Measurements from ENCODE around the gene COL24A1. TPM values are rescaled to one million over a fixed set of nuclear protein-coding genes. Genes with fewer than 3 reads are reported as not detected.
A peak's percentile ranks its signal among the peaks of the same experiment; 100 is the strongest.
"Not testable (repeated sequence)": the region's sequence is repeated elsewhere in the genome, so short reads cannot be mapped to it uniquely, and the experiment has no call there.

Gene COL24A1
- total RNA-seq, 1 experiment from 2014 or later, result 0.30 TPM

DNA sequence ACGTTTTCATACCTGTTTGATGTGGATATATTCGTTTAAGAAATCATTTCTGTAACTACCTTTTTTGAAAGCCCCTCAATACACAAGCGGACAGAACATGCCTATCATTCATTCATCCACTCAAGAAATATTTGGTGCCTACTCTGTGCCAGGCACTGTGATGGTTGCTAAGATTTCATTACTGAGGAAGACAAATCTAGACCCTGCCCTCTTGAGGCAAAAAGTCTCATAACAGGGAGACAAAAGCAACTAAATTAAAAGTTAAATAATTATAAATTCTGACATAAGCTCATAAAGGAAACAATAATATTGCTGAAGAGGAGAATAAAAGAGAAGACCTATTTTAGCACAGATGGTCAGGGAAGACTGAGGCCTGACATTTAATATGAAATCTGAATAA lies 244.8 kb downstream of the COL24A1 start:
- DNase-seq (ENCODE audit: extremely low read depth, low read depth), result peak; percentile 7

DNA sequence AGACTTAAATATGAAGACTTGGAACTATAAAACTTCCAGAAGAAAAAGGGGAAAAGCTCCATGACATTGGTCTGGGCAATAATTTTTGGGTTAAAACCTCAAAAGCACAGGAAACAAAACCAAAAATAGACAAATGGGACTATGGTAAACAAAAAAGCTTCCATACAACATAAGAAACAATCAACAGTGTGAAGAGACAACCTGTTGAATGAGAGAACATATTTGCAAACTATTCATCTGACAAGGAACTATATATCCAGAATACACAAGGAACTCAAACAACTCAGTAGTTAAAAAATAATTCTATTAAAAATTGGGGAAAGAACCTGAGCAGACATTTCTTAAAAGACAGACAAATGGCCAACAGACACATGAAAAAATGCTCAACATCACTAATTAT lies 255.7 kb downstream of the COL24A1 start:
- DNase-seq (ENCODE audit: extremely low read depth, low read depth), result no peak

DNA sequence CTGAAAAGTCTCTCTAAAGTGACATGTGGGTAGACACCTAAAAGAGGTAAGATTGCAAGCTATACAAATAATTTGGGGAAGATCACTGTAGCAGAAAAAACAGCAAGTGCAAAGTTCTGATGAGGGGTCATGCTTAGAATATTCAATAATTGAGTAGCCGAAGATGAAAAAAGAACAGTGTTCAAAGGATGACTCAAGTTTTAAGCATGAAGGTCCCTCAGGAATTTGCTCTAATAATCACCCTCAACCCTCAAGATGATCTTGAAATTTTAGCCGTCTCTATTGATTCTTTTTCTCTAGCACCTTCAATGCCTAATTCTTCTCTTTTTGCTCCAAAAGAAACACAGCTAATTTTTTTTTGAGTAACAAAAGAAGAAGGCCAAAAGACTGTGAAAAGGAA lies 257.7 kb downstream of the COL24A1 start:
- DNase-seq (ENCODE audit: extremely low read depth, low read depth), result no peak

DNA sequence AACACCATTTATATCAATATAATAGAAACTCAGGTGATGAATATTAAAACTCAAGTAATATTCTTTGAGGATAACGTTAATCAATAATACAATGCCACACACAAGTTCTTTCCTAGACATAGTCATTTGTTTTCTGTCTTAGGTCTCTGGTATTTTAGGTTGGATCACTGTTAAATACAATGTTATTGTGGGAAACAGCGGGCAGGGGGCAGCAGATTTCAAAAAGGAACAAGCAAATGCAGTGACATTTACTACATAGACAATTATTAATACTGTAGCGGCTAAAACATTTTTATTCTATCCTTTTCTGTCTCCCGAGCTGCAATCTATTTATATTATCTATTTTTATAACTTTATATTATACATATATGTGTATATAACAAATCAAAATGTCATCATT lies 261.9 kb downstream of the COL24A1 start:
- DNase-seq (ENCODE audit: extremely low read depth, low read depth), result peak; percentile 24

DNA sequence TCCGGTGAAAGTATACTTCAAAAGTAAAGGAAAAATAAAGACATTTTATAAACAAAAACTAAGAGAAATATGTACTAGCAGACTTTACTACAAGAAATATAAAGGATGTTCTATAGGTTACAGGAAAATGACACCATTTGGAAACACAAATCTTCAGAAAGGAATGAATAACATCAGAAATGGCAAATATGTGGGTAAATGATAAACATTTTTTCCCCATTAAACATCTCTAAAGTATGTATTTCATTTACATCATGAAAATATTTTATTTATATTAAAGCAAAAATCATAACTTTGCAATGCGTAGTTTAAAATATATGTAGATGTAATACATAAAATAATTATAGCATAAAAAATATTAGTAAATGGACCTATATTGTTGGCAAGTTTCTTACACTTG lies 264.2 kb downstream of the COL24A1 start:
- DNase-seq (ENCODE audit: extremely low read depth, low read depth), result no peak

DNA sequence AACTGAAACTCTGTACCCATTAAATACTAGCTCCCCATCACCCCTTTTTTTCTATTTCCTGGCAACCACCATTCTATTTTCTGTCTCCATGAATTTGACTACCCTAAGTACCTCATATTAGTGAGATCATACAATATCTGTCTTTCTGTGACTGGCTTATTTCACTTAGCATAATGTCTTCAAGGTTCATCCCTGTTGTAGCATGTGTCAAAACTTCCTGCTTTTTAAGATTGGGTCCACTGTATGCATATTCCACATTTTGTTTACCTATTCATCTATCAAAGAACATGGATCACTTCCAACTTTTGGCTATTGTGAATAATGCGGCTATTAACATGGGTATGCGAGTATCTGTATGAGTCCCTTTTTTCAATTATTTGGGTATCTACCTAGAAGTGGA lies 266.7 kb downstream of the COL24A1 start:
- no peak for DNase-seq (ENCODE audit: extremely low read depth, low read depth)

DNA sequence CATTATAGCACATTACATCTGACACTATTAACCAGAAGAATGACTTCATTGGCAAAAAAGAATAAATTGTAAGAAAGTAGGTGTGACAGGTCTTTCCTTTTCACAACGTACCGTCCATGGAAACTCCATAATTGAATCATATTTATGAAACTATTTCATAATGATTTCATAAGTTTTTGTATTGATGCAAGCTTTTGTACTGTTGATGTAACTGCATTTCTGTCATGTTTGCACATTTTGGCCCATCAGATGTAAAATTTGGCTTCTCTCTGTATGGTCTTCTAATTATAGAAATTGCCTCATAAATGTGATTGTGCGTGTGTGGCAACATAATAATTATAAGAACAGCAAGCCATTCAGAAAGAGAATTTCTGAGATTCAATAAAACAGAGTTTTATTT lies 267.7 kb downstream of the COL24A1 start:
- no peak for DNase-seq (ENCODE audit: extremely low read depth, low read depth)

DNA sequence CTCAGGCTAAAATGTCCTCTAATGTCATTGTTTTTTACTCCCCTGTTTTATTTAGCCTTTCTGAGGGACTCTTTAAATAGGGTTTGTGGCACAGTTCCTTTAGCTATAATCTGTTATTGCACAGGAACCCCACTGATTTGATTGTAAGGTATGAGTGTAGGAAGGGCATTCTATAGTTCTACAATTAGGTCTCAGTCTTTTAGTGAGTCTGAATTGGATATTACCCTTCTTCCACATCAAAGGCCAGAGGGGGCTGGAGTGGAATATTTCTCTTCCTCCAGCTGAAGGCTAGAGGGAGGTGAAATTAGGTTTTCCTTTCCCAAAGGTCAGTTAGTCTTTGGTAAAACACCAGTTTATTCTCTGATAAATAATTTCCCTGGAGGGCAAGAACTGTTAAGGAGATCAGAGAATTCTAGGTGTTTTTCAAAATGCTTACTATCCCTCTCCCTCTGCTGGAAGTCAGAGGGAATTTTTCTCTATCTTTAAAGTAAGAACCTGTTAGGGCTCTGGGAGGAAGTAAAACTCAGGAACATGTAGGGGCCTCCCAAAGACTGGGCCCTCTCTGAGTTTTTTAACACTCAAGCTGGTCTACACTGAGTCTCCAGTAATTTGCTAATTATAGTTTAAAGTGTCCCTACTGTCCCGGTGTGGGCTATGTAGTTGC lies 272.1 kb downstream of the COL24A1 start:
- peak; percentile 8 for DNase-seq (ENCODE audit: extremely low read depth, low read depth)

DNA sequence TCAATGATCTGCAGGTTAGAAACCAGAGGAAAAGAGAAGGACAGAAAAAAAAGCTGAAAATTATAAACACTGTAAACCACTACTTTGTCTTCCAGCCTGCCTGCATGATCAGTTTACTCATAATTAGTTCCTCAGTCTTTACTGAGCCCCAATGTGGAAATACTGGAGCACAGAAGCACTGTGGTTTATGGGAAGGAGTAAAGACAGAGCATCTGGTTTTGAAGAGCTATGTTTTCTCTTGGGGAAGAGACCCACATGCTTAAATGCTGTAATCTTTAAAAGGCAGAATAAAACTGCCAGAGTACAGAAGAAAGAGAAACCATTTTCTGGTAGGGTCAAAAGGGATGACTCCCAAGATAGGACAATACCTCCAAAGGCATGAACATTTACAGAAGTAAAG lies 289.4 kb downstream of the COL24A1 start:
- DNase-seq (ENCODE audit: extremely low read depth, low read depth), result no peak

DNA sequence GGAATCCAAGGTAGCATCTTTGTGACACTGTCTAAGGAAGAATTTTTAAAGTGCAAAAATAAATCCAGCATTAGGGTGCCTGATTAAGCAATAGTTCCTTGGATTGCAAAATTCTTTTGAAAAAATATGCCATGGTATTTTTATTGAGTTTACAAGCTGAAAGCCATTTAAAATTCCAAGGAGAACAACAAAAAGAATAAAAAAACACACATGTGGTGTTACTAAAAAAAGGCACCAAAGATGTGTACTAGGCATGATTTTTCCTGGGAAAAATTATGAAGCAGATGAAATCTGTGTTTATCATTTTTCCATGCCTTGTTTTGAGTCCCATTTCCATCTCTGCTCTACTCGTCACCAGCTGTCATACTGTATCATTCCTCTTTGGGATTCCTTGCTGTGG lies 291.4 kb downstream of the COL24A1 start:
- no peak for DNase-seq (ENCODE audit: extremely low read depth, low read depth)

DNA sequence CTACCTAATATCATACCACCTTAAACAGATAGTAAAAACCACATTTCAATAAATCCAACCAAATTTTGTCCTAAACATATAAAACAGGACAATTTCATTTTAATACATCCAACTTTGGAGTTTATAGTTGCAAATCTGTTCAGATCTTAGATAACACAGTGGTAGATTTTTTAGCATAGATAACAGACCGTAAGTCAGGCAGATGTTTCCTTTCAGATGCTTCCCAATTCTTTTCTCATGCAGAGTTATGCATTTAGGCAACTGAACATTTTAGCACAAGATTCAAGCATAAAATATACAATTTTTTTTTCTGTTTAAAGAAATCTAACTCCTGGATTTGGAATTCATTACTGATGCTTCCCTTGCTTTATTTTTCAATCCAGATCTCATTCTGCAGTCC lies 291.8 kb downstream of the COL24A1 start:
- DNase-seq (ENCODE audit: extremely low read depth, low read depth), result no peak

DNA sequence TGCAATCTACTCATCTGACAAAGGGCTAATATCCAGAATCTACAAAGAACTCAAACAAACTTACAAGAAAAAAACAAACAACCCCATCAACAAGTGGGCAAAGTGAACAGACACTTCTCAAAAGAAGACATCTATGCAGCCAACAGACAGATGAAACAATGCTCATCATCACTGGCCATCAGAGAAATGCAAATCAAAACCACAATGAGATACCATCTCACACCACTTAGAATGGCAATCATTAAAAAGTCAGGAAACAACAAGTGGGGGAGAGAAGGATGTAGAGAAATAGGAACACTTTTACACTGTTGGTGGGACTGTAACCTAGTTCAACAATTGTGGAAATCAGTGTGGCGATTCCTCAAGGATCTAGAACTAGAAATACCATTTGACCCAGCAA lies 292.9 kb downstream of the COL24A1 start:
- DNase-seq (ENCODE audit: extremely low read depth, low read depth), result not testable (repeated sequence)

DNA sequence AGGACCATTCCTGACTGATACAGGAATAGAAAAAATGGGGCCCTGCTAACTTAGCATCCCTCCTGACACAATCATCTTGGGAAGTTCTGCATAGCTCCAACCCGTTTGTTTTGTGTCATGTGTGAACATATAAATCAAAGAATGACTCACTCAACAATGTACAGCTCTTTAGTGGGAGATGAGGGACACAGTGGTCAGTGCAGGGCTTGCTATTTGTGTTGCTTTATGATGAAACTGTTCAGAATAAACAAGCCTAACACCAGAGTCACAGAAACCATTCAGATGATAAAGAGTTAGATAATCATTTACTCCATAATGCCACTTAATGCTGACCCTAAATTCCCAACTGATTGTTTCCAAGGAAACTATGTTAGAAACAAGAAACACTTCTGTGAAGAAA lies 294.1 kb downstream of the COL24A1 start:
- no peak for DNase-seq (ENCODE audit: extremely low read depth, low read depth)

DNA sequence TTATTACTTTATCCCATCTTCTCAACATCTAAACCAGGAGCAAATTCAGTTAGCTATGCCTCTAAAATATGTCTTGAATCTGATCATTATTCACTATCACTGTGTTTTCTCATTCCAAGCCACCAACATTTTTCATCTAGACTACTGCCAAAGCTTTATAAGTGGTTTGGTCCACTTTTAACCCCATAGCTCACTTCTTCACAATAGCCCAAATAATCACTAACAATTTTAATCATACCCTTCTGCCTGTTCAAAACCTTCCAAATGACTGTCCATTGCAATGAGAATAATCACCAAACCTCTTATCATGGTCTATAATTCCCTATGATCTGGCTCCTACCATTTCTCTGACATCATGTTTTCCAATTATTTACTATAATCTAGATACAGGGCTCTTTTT lies 298.6 kb downstream of the COL24A1 start:
- no peak for DNase-seq (ENCODE audit: extremely low read depth, low read depth)

DNA sequence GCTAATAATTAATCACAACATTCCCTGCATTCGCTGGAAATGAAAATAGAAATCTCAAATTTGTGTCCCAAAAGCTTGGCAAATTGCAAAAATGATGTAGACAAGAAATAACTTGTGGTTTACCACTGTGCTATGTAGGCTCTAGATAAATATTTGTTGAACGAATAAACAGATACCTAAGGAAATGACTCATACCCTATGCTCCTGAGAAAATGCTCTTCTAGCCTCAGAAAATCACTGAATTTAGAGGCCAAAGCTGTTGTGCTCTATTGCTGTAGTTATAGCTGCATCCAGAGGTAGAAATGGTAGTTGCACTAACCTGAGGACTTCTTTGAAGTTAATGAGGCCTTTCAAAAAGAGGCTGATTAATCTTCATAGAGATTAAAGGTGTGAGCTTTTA lies 306.3 kb downstream of the COL24A1 start:
- DNase-seq (ENCODE audit: extremely low read depth, low read depth), result peak; percentile 40

DNA sequence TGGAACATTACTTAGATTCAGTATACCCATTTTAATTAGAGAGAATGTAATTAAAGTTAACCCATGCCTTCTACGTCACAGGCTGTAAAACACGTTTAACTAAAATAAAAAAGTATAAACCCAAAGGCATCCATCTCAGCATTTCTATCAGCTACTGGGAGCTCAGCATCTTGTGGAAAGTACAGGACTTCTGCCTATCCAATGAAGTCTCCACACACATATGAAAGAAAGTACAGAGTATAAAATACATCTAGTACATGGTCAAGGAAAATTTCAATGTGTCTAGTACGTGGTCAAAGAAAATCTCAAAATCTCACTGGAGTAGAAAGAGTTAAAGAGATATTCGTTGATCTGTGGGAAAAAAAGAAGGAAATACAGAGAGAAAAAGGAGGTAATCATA lies 306.9 kb downstream of the COL24A1 start:
- no peak for DNase-seq (ENCODE audit: extremely low read depth, low read depth)

DNA sequence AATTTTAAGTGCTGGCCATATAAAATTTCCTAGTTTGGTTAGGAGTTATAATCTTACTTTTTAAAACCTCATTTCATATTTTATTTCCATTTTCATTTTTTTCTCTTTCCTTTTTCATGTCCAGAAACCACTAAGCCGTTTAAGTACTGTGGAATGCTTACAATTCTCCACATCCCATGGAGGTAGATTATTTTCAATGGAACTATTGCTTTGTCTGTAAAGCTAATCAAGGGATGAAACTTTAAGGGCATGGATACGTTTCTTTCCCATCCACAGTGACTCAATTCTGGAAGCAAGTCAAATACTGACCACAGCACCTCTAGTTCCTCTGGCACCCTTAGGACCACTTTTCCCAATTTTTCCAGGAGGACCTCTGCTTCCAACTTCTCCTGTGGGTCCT lies 309.2 kb downstream of the COL24A1 start:
- no peak for DNase-seq (ENCODE audit: extremely low read depth, low read depth)

DNA sequence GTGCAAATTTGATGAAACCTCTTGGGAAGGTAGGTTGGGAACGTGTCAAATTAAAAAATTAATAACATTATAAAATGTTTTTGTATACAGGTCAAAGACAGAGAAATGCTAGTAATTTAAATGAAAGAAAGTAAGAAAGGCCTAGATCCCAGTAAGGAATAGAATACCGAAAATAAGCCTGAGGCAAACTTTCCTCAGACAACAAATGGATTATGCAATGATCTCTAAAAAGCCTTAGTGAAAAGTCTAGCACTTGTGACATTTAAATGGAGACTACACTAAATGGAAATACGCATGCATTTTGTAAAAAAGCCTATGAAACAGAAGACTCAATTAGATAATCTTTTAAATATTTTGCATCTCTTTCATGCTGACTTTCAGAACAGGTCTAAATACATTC lies 309.9 kb downstream of the COL24A1 start:
- DNase-seq (ENCODE audit: extremely low read depth, low read depth), result no peak

DNA sequence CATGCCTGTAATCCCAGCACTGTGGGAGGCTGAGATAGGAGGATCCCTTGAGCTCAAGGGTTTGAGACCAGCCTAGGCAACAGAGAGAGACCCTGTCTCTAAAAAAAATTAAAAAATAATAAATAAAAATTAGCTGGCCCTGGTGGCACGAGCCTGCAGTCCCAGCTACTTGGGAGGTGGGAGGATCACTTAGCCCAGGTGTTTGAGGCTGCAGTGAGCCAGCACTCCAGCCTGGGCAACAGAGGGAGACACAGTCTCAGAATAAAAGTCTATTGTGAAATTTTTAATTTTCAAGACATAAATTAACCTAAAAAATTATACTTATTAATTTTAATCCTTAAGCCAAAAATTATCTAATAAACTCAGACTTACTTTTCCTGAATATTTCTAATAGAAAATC lies 317.1 kb downstream of the COL24A1 start:
- DNase-seq (ENCODE audit: extremely low read depth, low read depth), result no peak

DNA sequence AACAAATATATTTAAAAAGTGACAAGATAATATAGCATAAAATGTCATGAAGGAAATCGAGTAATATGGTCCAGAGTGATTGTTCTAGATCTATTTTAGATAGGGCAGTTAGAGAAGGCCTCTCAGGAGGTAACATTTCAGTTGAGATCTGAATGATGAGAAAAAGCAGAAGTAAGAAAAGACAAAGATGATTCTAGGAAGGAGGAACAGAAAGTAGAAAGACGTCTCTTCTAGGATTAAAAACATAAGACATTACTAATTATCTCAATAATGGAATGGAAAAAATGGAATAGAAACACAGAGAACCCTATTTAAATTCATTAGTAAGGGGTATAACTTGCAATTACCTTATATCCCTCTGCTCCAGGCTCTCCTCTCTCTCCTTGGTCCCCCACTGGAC lies 318.3 kb downstream of the COL24A1 start:
- no peak for DNase-seq (ENCODE audit: extremely low read depth, low read depth)

DNA sequence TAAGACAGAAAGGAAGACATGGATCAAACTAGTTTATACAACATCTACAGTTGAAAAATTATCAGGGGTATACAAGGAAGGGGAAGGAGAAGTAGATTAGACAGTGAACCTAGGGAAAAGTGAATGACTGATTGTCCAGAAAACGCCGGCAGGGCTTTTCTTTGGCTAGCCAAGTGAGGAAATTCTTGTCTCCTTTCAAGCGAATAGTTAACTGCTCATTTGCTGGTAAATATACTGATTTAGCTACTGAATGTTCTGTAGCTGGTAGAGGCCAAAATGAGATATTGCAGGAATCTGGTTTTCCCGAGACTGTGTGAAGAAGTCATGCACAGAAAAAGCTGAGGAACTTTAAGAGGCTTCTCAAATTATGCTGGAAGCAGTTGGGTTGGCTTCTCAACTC lies 319.8 kb downstream of the COL24A1 start:
- DNase-seq (ENCODE audit: extremely low read depth, low read depth), result no peak

DNA sequence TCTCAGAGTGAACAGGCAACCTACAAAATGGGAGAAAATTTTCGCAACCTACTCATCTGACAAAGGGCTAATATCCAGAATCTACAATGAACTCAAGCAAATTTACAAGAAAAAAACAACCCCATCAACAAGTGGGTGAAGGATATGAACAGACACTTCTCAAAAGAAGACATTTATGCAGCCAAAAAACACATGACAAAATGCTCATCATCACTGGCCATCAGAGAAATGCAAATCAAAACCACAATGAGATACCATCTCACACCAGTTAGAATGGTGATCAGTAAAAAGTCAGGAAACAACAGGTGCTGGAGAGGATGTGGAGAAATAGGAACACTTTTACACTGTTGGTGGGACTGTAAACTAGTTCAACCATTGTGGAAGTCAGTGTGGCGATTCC lies 323.4 kb downstream of the COL24A1 start:
- DNase-seq (ENCODE audit: extremely low read depth, low read depth), result not testable (repeated sequence)

DNA sequence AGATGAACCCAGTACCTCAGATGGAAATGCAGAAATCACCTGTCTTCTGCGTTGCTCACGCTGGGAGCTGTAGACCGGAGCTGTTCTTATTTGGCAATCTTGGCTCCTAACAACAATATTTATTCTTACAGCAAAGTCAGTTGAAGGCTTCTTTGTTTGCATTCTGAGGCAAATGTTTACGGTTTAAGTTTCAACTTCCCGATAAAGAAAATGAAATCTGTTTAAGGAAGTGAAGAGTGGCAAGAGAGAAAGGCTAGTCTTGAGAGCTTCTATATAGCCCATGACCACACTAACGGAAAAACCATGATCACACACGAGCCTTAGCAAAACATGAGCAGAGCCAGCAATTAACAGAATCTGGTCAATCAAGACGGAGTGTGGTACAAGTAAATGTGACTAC lies 325.7 kb downstream of the COL24A1 start:
- no peak for DNase-seq (ENCODE audit: extremely low read depth, low read depth)

All from NCI-H460 (cell line).